NCI-H524 treated with DMSO at 0.1 percent for 48 hours (cell line): ENCODE results near the gene ANKRD65.

Experiments
- DNase-seq: peaks from one replicate; lab custom pipeline; 2025; lab: John Stamatoyannopoulos, UW

Gene ANKRD65

GRCh38 chr1:1441002-1441888 lies 20.2 kb upstream of the ANKRD65 start:
- DNase-seq = no peak

DNA sequence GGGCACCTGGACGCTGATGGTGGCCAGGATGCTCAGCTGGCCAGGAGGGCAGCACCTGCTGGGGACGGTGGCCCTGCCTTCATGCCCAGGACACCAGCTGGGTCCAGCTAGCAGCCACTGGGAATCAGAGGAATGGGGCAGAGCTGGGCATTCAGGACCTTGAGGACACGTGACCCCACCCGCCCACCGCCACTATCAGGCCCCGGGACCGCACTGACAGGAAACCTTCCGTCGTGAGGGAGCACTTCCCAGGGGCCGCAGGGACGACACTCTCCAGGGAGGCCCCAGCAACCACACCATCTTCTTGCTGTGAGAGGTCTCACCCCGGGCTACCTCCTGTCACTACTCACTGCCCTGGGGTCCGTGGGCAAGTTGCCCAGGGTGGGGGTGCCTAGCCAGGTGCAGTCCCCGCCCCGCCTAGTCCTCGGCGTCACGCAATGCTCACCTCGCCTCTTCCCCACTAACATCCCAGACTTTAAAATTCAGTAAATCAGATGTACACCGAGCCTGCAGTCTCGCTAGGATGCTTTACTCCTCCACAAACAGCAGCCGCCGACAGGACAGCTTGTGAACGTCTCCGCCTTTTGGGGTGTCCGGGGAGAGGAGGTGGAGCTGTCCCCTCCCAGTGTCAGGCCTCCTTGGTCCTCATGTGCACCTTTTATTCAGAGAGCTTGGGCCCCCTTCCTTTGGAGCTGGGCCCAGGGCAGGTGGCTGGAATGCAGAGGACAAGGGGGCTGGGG lies 19.4 kb upstream of the ANKRD65 start:
- DNase-seq = no peak

- no peak for DNase-seq
These were observed 18.6 kb upstream of the ANKRD65 start for GRCh38 chr1:1439546-1440261.

GRCh38 chr1:1438531-1439381 lies 17.7 kb upstream of the ANKRD65 start:
- no peak for DNase-seq

GRCh38 chr1:1437904-1438376 lies 16.9 kb upstream of the ANKRD65 start:
- no peak for DNase-seq

DNA sequence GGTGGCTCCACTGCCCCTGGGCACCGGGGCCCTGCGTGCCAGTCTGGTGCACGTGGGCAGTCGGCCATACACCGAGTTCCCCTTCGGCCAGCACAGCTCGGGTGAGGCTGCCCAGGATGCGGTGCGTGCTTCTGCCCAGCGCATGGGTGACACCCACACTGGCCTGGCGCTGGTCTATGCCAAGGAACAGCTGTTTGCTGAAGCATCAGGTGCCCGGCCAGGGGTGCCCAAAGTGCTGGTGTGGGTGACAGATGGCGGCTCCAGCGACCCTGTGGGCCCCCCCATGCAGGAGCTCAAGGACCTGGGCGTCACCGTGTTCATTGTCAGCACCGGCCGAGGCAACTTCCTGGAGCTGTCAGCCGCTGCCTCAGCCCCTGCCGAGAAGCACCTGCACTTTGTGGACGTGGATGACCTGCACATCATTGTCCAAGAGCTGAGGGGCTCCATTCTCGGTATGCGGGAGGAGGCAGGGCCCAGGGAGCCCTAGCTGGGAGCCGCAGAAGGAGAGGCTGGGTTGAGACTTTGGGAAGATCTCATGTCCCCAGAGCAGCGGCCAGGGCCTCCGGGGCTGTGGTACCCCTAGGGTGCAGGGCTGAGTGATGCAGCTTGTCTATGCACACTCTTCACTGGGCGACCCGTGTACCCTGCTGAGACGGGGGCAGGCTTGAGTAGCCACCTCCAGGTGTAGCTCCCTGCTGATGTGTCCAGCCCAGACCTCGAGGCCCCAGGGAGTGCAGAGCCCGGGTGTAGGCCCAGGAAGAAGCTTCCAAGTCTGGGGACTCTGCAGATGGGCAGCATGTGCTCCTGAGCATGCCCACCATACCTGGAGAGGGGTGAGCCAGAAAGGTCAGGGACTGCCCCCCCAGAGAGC lies 16.2 kb upstream of the ANKRD65 start:
- no peak for DNase-seq

DNA sequence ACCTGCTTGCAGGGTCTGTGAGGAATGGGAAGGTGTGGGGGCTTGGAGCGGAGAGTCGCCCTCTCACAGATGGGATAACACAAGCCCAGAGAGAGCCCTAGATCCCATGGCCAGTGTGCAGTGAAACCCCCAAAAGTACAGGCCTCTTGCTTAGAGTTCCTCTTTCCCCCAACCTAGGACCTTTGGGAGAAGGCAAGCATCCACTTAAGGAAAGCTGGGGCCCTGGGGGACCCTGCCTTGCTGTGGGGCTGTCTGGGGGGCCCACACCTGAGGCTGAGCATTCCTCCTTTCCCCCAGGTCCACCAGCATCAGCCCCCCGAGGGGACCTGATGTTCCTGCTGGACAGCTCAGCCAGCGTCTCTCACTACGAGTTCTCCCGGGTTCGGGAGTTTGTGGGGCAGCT lies 15.6 kb upstream of the ANKRD65 start:
- no peak for DNase-seq

GRCh38 chr1:1435911-1436629 lies 15.0 kb upstream of the ANKRD65 start:
- no peak for DNase-seq

- DNase-seq = no peak
These were observed 14.2 kb upstream of the ANKRD65 start, which contains the start of gene VWA1 for GRCh38 chr1:1435106-1435903. Gene VWA1, plus strand, starts transcription at chr1:1435690. Its CDS starts 59 bp downstream, at chr1:1435749.

GRCh38 chr1:1434824-1435105 lies 13.7 kb upstream of the ANKRD65 start:
- DNase-seq = no peak

GRCh38 chr1:1434131-1434823 lies 13.2 kb upstream of the ANKRD65 start:
- no peak for DNase-seq

DNA sequence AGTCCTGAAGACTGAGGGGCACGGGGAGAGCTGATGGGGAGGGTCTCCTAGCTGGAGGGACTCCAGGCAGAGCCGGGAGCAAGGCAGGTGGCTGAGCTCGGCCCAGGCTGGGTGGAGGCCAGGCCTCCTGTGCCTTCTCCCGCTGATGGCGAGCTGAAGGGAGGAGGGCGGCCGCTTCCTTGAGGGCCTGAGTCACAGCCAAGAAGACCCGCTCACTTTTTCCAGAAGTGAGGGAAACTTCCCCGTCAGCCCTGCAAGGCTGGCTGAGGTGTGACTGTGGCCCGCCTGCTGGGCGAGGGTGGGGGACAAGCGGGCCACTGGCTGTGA lies 12.7 kb upstream of the ANKRD65 start:
- no peak for DNase-seq

- no peak for DNase-seq
These were observed 12.1 kb upstream of the ANKRD65 start for GRCh38 chr1:1432951-1433803.

DNA sequence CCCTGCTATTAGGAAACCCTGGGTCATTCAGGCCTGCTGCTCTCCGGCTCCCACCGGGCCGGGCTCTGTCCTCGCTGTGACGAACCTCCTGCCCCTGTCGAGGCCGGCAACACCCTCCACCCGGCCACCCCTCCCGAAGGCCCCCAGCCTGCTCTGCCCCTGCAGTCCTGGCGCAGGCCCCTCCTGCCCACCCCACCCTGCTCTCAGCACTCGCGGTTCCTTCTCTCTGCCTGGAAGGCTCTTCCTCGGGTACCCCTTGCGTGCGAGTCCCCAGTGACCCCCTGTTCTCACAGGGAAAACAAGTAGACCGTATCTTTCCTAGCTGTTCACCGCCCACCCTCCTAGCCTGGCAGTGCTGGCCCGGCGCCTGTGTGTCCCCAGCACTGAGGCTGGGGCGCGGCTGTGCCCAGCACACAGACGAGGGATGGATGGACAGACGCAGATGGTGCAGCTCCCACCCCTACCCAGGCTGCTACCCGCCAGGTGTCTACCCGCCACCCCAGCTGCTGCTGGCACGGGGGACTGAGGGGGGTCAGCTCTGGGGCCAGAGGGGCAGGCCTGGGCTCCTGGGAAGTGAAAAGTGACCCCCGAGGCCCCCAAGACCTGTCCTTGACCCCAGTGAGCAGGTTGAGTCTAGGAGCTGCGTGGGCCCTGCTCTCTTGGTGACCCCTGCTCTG lies 11.3 kb upstream of the ANKRD65 start:
- peak; percentile 23 for DNase-seq

DNA sequence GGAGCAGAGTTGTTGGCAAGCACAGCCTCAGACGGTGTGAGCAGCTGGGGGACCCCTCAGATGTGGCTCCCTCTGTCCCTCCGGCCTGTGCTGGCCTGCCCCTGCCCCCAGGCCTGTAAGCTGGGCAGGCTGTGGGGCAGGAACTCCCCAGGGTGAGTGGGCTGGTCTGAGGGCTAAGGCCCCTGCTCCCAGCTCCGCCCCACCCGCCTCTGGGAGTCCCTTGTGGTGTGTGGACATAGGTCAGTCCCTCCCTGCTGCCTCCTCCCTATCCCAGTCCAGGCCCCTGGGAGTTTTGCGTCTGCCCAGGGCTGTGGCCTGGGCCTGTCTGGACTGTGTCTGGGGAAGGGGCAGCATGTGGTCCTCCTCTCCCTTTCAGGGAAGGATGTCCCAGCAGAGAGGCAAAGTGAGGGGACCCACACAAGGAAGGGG lies 10.8 kb upstream of the ANKRD65 start:
- no peak for DNase-seq

GRCh38 chr1:1430992-1431844 lies 10.1 kb upstream of the ANKRD65 start:
- DNase-seq = no peak
